HG02943 (cell line): Measurements from ENCODE around the gene CFAP46.

ENCODE experiments used
- ATAC-seq: cut with Tn5 transposase; IDR thresholded peaks from one replicate; pipeline ENCODE4 v1.9.1; 2021; ENCODE audit warnings: mild to moderate bottlenecking, low read depth, moderate library complexity; ENCODE audit not compliant: unreplicated experiment

The CFAP46 gene

GRCh38 chr10:132886211-132887099 is 55.9 kb downstream of the CFAP46 start:
- ATAC-seq, result no peak

GRCh38 chr10:132885451-132886210 is 56.7 kb downstream of the CFAP46 start:
- ATAC-seq, result no peak

- no peak for ATAC-seq
Observed at GRCh38 chr10:132884691-132885271, 57.6 kb downstream of the CFAP46 start.

DNA sequence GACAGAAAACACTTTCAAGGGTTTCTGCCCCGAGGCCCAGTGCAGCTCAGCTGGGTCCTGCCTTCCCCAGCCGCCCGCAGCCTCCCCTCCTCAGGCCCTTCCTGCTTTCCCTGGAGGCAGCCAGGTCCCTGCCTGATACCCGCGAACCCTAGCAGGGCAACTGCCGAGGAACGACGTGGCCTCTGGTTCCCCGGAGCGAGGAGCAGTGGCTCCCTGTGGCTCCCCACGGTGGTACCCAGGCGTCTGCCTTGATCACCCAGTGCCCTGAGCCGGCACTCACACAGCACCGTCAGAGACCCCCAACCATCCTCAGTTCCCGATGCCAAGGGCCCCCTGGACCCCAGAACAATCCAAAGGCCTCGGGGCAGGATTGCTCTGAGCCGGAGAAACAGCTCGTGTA is 58.3 kb downstream of the CFAP46 start:
- ATAC-seq, result no peak

DNA sequence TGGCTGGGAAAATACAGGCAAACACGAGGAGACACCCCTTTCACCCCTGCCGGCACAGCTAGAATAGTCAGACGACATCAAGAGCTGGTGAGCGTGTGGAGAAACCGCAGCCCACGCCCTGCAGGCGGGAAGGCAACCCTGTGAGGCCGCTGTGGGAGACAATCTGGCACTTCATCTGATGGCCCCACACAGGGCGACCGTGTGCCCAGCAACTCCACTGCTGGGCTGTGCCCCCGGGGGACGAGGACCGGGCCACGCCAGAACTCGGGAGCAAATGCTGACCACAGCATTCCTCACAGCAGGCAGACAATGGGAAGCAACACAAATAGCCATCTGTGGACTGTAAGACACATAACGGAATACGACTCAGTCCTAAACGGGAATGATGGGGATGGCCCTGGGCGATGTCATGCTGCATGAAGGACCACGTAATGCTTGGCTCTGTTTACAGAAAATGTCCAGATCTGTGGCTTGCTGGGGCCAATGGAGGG is 58.9 kb downstream of the CFAP46 start:
- ATAC-seq, result no peak

- ATAC-seq, result no peak
Observed at GRCh38 chr10:132882069-132882951, 60.1 kb downstream of the CFAP46 start.

DNA sequence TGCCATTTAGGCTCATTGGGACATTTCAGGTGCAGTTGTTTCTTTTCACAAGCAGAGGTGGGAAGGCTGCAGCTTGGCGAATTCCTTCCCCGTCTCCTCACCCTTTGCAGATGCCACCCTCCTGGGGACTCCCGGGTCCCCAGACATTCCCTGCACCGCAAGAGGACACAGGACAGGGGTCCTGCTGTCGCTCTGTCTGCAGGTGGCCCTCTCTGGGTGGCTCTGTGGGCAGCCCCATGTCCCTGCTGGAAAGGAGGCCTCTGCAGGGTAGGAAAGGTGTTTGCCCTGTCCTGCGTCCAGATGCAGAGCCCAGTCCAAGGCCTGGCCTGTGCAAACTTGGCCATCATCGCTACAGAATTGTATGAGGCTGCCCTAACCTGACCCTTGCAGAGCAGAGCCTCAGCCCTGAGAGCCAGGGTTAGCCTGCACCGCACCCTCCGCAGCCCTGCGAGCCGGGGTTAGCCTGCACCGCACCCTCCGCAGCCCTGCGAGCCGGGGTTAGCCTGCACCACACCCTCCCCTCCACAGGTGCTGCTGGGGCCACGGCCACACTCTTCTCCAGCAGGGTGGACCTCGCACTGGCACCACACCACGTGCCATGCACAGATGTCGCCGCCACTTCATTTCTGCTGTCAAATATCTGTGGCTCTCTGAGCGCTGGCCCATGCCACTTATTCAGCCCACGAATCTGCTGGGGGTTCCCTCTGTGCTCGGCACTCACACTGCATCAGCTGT is 61.0 kb downstream of the CFAP46 start:
- ATAC-seq, result no peak

GRCh38 chr10:132880128-132880981 is 62.0 kb downstream of the CFAP46 start:
- no peak for ATAC-seq

GRCh38 chr10:132879408-132880127 is 62.8 kb downstream of the CFAP46 start:
- no peak for ATAC-seq

DNA sequence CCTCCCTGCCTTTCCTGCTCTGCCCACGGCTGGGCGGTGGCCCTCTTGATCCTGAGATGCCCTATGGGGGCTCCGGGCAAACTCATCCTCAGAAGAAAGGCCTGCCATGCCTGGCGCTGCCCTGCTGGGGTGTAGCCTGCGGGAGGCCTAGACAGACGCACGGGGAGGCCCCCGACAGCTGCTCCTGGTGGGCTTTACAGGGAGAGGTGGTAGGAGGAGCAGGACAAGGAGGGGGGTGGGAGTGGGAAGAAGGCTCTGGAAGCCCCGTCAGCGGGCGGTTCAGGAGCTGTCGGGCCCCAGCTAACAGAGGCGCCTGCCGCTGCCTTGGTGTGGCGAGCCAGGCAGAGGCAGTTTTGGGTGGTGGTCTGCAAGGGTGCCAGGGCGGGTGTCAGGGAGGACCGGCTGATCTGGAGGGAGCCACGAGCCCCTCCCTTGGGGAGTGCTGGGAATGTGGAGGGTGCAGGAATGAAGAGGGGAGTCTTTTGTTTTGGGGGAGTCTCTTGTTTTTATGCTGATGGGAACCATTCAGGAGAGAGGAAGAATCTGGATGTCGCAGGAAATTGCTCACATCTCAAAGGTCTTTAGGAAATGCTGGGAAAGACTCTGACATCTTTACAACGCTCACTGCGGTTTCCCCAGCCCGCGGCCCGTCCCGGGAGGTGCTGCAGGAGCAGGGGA is 63.5 kb downstream of the CFAP46 start:
- no peak for ATAC-seq

- ATAC-seq, result no peak
Observed at GRCh38 chr10:132878091-132878729, 64.2 kb downstream of the CFAP46 start.

GRCh38 chr10:132877473-132877872 is 64.9 kb downstream of the CFAP46 start:
- no peak for ATAC-seq

DNA sequence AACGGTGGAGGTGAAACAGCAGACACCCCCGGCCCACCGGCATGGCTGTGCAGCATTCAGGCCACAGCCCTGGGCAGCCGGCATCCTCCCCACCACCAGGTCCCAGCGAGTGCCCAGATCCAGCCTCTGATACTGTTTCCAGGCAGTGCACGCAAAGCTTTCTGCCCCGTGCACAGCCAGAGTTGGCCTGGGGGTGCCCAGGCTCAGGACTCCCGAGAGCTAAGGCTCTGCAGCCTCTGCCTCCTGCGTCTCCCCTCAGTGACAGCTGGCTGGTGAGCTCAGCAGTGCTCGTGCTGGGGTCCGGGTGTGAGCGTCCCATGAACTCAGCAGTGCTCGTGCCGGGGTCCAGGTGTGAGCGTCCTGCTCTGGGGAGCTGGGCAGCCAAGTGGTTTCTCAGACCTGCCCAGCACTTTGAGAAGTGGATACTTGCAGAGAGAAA is 65.4 kb downstream of the CFAP46 start:
- no peak for ATAC-seq

DNA sequence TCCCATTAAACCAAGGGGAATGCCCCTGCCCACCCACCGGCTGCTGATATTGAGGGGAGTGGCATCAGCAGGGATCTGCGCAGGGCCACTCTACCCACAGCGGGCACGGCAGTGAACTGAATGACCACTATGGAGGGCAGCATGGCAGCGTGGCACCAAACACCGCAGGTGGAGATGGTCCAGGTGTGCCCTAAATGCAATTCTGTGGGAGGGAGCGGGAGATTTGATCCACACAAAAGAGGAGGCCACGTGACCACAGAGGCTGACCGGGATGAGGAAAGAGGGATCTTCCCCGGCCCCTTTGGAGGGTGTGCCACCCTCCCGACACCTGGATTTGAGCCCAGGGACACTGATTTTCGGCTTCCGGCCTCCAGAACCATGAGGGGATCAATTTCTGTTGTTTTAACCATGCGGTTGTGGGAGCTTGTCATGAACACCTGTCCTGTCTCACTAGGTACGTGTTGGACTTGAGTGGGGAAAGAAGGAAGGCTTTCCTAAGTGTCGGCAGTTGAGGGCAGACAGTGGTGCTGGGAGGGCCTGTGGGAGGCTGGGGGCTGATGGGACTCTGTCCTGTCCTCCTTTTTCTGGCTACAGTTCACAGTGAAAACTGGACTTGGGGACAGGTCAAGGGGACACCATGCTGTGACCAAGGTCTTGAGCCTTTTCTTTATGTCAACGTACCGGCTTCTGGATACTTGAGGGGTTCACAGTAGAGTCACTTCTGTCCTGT is 66.1 kb downstream of the CFAP46 start:
- no peak for ATAC-seq

DNA sequence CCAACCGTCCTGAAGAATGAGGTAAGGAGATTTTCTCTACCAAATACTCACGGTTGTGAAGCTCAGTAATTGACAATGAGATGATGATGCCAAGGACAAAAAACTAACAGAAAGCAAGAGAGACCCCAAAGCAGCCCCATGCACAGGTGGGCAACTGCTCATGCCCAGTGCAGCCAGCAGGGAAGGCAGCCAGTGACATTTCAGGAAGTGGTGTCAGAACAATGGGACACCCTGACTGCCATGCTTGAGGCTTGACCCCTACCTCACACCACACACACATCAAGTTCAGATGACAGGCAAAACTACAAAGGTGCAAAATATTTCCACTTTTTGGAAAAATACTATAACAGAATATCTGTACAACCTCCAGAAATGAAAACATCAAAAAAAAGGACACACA is 66.9 kb downstream of the CFAP46 start:
- no peak for ATAC-seq

- ATAC-seq, result no peak
Observed at GRCh38 chr10:132873395-132873794, 69.0 kb downstream of the CFAP46 start.
